SK-N-SH (cell line): ENCODE measurements around the gene SIX2. TPM values are rescaled to one million over a fixed set of nuclear protein-coding genes. Genes with fewer than 3 reads are reported as not detected.

ENCODE experiments used
- CTCF ChIA-PET: fragments of 300-600, 350-600 bp; formaldehyde crosslinking; extraction: SDS; loops from one replicate; lab custom pipeline; 2021; lab: Yijun Ruan, JAX
- POLR2A ChIA-PET: fragments of 350-600 bp; sonication (Branson Sonifier 250); formaldehyde crosslinking; extraction: SDS; loops from one replicate; lab custom pipeline; 2020; ENCODE audit warnings: antibody characterized with exemption, inconsistent platforms; lab: Yijun Ruan, JAX
- DNase-seq: peaks from one replicate; pipeline ENCODE4 v3.0.0; 2012
- H2AFZ ChIP-seq: fragments of 200-600 bp; sonication (generic); 2 replicates; pipeline ENCODE4 v1.8.1; 2016; ENCODE audit warnings: antibody characterized with exemption, mild to moderate bottlenecking, low read depth
- H3F3A ChIP-seq: fragments of 200-600 bp; sonication (generic); replicated peaks from 2 replicates; pipeline ENCODE3; 2016; ENCODE audit warnings: antibody characterized with exemption, mild to moderate bottlenecking; ENCODE audit not compliant: insufficient read depth
- H3K27ac ChIP-seq, 2 experiments: fragments of 200-500 bp in 1 of 2; fragments of 200-600 bp in 1 of 2; sonication (Bioruptor generic) in 1 of 2; sonication (generic), shearing (Covaris generic) in 1 of 2; 2 replicates each; pipeline versions ENCODE4 v1.5.1 to v1.6.1; 2014 to 2016; ENCODE audit warnings: low read depth in 2 of 2, inconsistent platforms in 1 of 2, low read length in 1 of 2, mild to moderate bottlenecking in 1 of 2, mixed read lengths in 1 of 2
- H3K27me3 ChIP-seq: fragments of 200-600 bp; sonication (generic), shearing (Covaris generic); 2 replicates; pipeline ENCODE4 v1.6.1; 2016; ENCODE audit warnings: mixed run types; ENCODE audit not compliant: insufficient read depth
- H3K36me3 ChIP-seq, 2 experiments: fragments of 200-500 bp in 1 of 2; fragments of 200-600 bp in 1 of 2; sonication (Bioruptor generic) in 1 of 2; sonication (generic) in 1 of 2; replicated peaks in 1 of 2; 2 replicates each; pipeline versions ENCODE3 to v1.5.1; 2014 to 2016; ENCODE audit warnings: low read length in 1 of 2, mild to moderate bottlenecking in 1 of 2; ENCODE audit not compliant: insufficient read depth in 2 of 2, control insufficient read depth in 1 of 2
- H3K4me1 ChIP-seq, 2 experiments: fragments of 200-500 bp in 1 of 2; fragments of 200-600 bp in 1 of 2; sonication (Bioruptor generic) in 1 of 2; sonication (generic), shearing (Covaris generic) in 1 of 2; 2 replicates each; pipeline versions ENCODE4 v1.5.1 to v1.6.1; 2014 to 2016; ENCODE audit warnings: low read depth in 1 of 2, low read length in 1 of 2, mixed run types in 1 of 2; ENCODE audit not compliant: insufficient read depth in 2 of 2, control insufficient read depth in 1 of 2
- H3K4me2 ChIP-seq: fragments of 200-600 bp; sonication (generic), shearing (Covaris generic); 2 replicates; pipeline ENCODE4 v1.6.1; 2017; ENCODE audit warnings: mixed run types
- H3K4me3 ChIP-seq, 2 experiments: fragments of 200-500 bp in 1 of 2; fragments of 200-600 bp in 1 of 2; sonication (Bioruptor generic) in 1 of 2; sonication (generic), shearing (Covaris generic) in 1 of 2; 2 replicates each; pipeline versions ENCODE4 v1.5.1 to v1.8.1; 2014 to 2016; ENCODE audit warnings: low read depth in 2 of 2, inconsistent platforms in 1 of 2, low read length in 1 of 2, mild to moderate bottlenecking in 1 of 2, mixed read lengths in 1 of 2, moderate library complexity in 1 of 2
- H3K79me2 ChIP-seq: fragments of 200-600 bp; sonication (generic); 2 replicates; pipeline ENCODE4 v1.8.1; 2017; ENCODE audit warnings: mild to moderate bottlenecking; ENCODE audit not compliant: insufficient read depth
- H3K9ac ChIP-seq: fragments of 200-600 bp; sonication (generic); 2 replicates; pipeline ENCODE4 v1.6.1; 2017; ENCODE audit warnings: mixed run types
- H3K9me2 ChIP-seq: fragments of 200-600 bp; sonication (generic); 2 replicates; pipeline ENCODE4 v1.6.1; 2017; ENCODE audit warnings: mixed run types
- H3K9me3 ChIP-seq: fragments of 200-600 bp; sonication (generic); 2 replicates; pipeline ENCODE4 v1.6.1; 2017; ENCODE audit warnings: mixed run types, mild to moderate bottlenecking, moderate library complexity
- H4K20me1 ChIP-seq: fragments of 200-600 bp; sonication (generic); 2 replicates; pipeline ENCODE4 v1.6.1; 2017; ENCODE audit warnings: mild to moderate bottlenecking, mixed run types; ENCODE audit not compliant: insufficient read depth
- CHD2 ChIP-seq: fragments of 150-350 bp; IDR thresholded peaks from 2 replicates; pipeline ENCODE4 v1.6.1; 2018; ENCODE audit warnings: low read length; ENCODE audit not compliant: partially characterized antibody
- EP300 ChIP-seq, 2 experiments: IDR thresholded peaks; 2 replicates each; pipeline versions ENCODE4 v1.4.0 to v1.6.1; 2012; ENCODE audit warnings: borderline replicate concordance in 1 of 2, low read depth in 1 of 2, low read length in 1 of 2
- EZH2phosphoT487 ChIP-seq: fragments of 200-600 bp; sonication (generic); IDR thresholded peaks from 2 replicates; pipeline ENCODE4 v1.6.1; 2017; ENCODE audit warnings: low read depth, mixed run types, mild to moderate bottlenecking, antibody characterized with exemption, moderate library complexity, borderline replicate concordance
- FOXJ3 ChIP-seq: sonication (generic); formaldehyde crosslinking; IDR thresholded peaks from 2 replicates; pipeline ENCODE4 v1.5.1; 2020; ENCODE audit warnings: mild to moderate bottlenecking, missing genetic modification reagents
- FOXM1 ChIP-seq: IDR thresholded peaks from 2 replicates; pipeline ENCODE4 v1.4.0; 2012; ENCODE audit warnings: low read depth, mild to moderate bottlenecking
- GABPA ChIP-seq: IDR thresholded peaks from 2 replicates; pipeline ENCODE4 v1.4.0; 2012; ENCODE audit warnings: low read depth, mild to moderate bottlenecking
- GATA2 ChIP-seq: sonication (generic); formaldehyde crosslinking; IDR thresholded peaks from 2 replicates; pipeline ENCODE4 v1.5.0; 2020; ENCODE audit warnings: mild to moderate bottlenecking, missing genetic modification reagents
- JUND ChIP-seq: IDR thresholded peaks from 2 replicates; pipeline ENCODE4 v1.4.0; 2012
- MAX ChIP-seq: IDR thresholded peaks from 2 replicates; pipeline ENCODE4 v1.4.0; 2012; ENCODE audit warnings: low read depth
- MEF2A ChIP-seq: IDR thresholded peaks from 2 replicates; pipeline ENCODE4 v1.4.0; 2012; ENCODE audit warnings: low read depth, borderline replicate concordance
- MXI1 ChIP-seq: IDR thresholded peaks from 2 replicates; pipeline ENCODE4 v1.6.1; 2012; ENCODE audit warnings: mild to moderate bottlenecking, low read depth, low read length, improper control_type of control experiment
- PBX3 ChIP-seq: IDR thresholded peaks from 2 replicates; pipeline ENCODE4; 2012
- POLR2AphosphoS5 ChIP-seq: IDR thresholded peaks from 2 replicates; pipeline ENCODE4 v1.6.1; 2012; ENCODE audit warnings: low read depth, low read length
- RAD21 ChIP-seq: IDR thresholded peaks from 2 replicates; pipeline ENCODE4 v1.6.1; 2012; ENCODE audit warnings: mild to moderate bottlenecking, low read length
- RCOR1 ChIP-seq: fragments of 150-350 bp; IDR thresholded peaks from 2 replicates; pipeline ENCODE4 v1.6.1; 2017; ENCODE audit warnings: antibody characterized with exemption, low read length
- REST ChIP-seq: IDR thresholded peaks from 2 replicates; pipeline ENCODE4 v1.6.1; 2012; ENCODE audit warnings: mild to moderate bottlenecking, low read depth, low read length, moderate library complexity
- RFX5 ChIP-seq: IDR thresholded peaks from 2 replicates; pipeline ENCODE4 v1.6.1; 2012; ENCODE audit warnings: mild to moderate bottlenecking, improper control_type of control experiment, low read length
- TAF1 ChIP-seq: IDR thresholded peaks from 2 replicates; pipeline ENCODE4 v1.6.1; 2012; ENCODE audit warnings: low read depth, mild to moderate bottlenecking, low read length, moderate library complexity, borderline replicate concordance
- USF1 ChIP-seq: IDR thresholded peaks from 2 replicates; pipeline ENCODE4 v1.4.0; 2012; ENCODE audit warnings: low read depth, borderline replicate concordance
- YY1 ChIP-seq: IDR thresholded peaks from 2 replicates; pipeline ENCODE4 v1.4.0; 2012; ENCODE audit warnings: low read depth, mild to moderate bottlenecking
- WGBS: methylation state at CpG from one replicate; pipeline ENCODE4 v1.1.6; 2017; ENCODE audit warnings: low lambda C conversion rate; 5-methylcytosine and 5-hydroxymethylcytosine counted together
- polyA plus RNA-seq, 3 experiments: library from polyadenylated mRNA; depleted of rRNA; stranded (reverse); fragments of >200 nt; gene quantifications; 2 replicates each; pipeline ENCODE4 v1.2.3, GENCODE V29; 2012

Gene SIX2
- polyA plus RNA-seq, 1 of the 3 experiments (the other 2 are of a cell fraction): 0.76 TPM

GRCh38 chr2:44960871-44961270 lies 48.4 kb downstream of the SIX2 start:
- TF ChIP-seq RAD21: no peak
- TF ChIP-seq PBX3: no peak
- no peak for TF ChIP-seq MEF2A
- no peak for TF ChIP-seq CHD2
- no peak for TF ChIP-seq USF1
- TF ChIP-seq RCOR1: no peak
- TF ChIP-seq REST: no peak
- no peak for TF ChIP-seq RFX5
- no peak for TF ChIP-seq EZH2phosphoT487
- no peak for TF ChIP-seq FOXJ3 (CRISPR knock-in tag)
- DNase-seq: no peak
- Histone ChIP-seq H3K4me1 (peaks cover 0 to 16% of the 10 kb centered on the region in 2 experiments; a peak in 1 of 4 replicates), H3F3A (no peaks in the 10 kb centered on the region), H3K9me3 (no peaks in the 10 kb centered on the region), H3K4me2 (no peak overlapping the region), H3K4me3 (no peak overlapping the region), H4K20me1 (no peaks in the 10 kb centered on the region), H2AFZ (no peak overlapping the region), H3K27ac (no peak overlapping the region), H3K9me2 (no peaks in the 10 kb centered on the region), H3K9ac (no peak overlapping the region), H3K79me2 (no peaks in the 10 kb centered on the region), H3K36me3 (no peaks in the 10 kb centered on the region), H3K27me3 (no peaks in the 10 kb centered on the region)
- 87% methylated on average over 5 of the region's 5 CpGs for WGBS
- POLR2A ChIA-PET: no interaction called here
- CTCF ChIA-PET: interaction anchor here (8.7 to 20.5 kb wide), 2 partner anchors 479 to 567 kb away, joined by 299 to 581 read pairs; no protein-coding TSS in a partner anchor

GRCh38 chr2:44959855-44960254 lies 49.4 kb downstream of the SIX2 start:
- H2AFZ ChIP-seq: no peak overlapping the region
- 85% methylated on average over 6 of the region's 6 CpGs for WGBS
- H3K36me3 ChIP-seq: no peaks in the 10 kb centered on the region
- H3K27ac ChIP-seq: no peak overlapping the region
- POLR2A ChIA-PET: no interaction called here
- H3K9ac ChIP-seq: no peak overlapping the region
- no peak overlapping the region for H3K4me2 ChIP-seq
- CTCF ChIA-PET: interaction anchor here (0.7 to 20.5 kb wide), 4 partner anchors 478 to 916 kb away, joined by 3 to 581 read pairs (median 169); no protein-coding TSS in a partner anchor
- no peak overlapping the region for H3K4me3 ChIP-seq
- no peaks in the 10 kb centered on the region for H3K9me2 ChIP-seq
- H3K9me3 ChIP-seq: no peaks in the 10 kb centered on the region
- H3K79me2 ChIP-seq: no peaks in the 10 kb centered on the region
- peaks cover 0 to 25% of the 10 kb centered on the region in 2 experiments; a peak in 1 of 4 replicates for H3K4me1 ChIP-seq
- no peak for DNase-seq
- H3K27me3 ChIP-seq: no peaks in the 10 kb centered on the region
- H3F3A ChIP-seq: no peaks in the 10 kb centered on the region
- H4K20me1 ChIP-seq: no peaks in the 10 kb centered on the region
- TF ChIP-seq FOXM1 (no peak), USF1 (no peak), MAX (no peak), YY1 (no peak), POLR2AphosphoS5 (no peak), MXI1 (no peak), JUND (no peak), RFX5 (no peak), RAD21 (no peak), GATA2 (no peak), EP300 (IDR thresholded peaks at IDR 0.05; ENCODE audit: borderline replicate concordance in 1 of 2, low read depth in 1 of 2, low read length in 1 of 2) (no peak), TAF1 (no peak), FOXJ3 (CRISPR knock-in tag) (no peak), GABPA (no peak), CHD2 (no peak), PBX3 (no peak), EZH2phosphoT487 (no peak)
